Left colon (tissue), 2 donors: ENCODE results near the gene FBLIM1. TPM values are rescaled to one million over a fixed set of nuclear protein-coding genes. Genes with fewer than 3 reads are reported as not detected.

Experiments
- ATAC-seq: fragments of 200-7000 bp; cut with Tn5 transposase; one replicate; pipeline ENCODE4 v1.9.1; 2020; ENCODE audit warnings: mild to moderate bottlenecking, moderate library complexity
- DNase-seq, 2 donors: peaks; one replicate each; pipeline ENCODE4 v3.0.0-alpha.2; 2020
- intact Hi-C, 2 donors: fragments of 100-400 bp; cut with DNase I in 1 of 2; cut with micrococcal nuclease in 1 of 2; formaldehyde crosslinking; loops; one replicate each; pipeline versions ENCODE4 v1.11.2 to v1.14.0; 2022; cut with DNase I, micrococcal nuclease
- total RNA-seq, 2 donors: library from RNA; stranded (reverse); fragmentation: NEBNext Ultra II Directional; extraction: Animal tissue kit (Norgen Biotek cat#: 25700); gene quantifications; one replicate each; pipeline ENCODE4 v1.2.1, GENCODE V29; 2021
- donor health status: DM: no; HTN: no; CAD: no.
- donor health status: DM: yes; HTN: yes; CAD: no.

Gene FBLIM1
- total RNA-seq, 2 donors from 2014 or later: 275 to 294 TPM

GRCh38 chr1:15758953-15759661 is 512 bp downstream of the FBLIM1 start:
- ATAC-seq (no peak), DNase-seq (no peak)
- intact Hi-C loops: no loop called here

DNA sequence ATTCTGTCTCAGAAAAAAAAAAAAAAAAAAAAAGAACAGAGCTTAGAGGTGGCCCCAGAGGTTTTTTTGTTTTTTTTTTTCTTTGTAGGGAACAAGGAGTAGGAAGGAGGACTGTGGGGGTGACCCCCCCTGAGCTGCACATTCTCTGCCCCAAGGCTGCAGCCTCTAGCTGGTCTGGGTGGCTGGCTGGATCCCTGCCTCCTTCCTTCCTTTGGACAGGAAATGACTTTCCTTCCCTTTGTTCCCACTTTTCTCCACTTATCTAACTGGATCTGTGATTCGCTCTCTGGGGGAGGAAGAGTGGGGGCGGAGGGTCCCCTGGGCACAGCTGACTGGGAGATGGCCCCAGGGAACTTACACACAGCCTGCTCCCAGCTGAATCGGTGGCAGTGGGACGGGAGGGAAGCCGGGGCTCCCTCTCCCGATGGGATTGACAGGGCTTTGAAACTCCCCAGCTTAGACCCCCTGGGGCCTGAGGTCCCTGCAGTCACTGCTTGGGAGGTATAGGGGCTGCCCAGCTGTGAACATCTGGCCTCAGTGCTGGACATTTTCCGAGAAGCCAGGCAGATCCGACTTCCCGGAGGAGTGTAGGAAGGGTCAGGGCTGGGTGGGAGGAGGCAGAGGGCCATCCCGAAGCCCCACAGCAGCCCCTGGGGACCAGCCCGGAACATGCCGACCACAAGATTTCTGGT is 2.1 kb downstream of the FBLIM1 start:
- intact Hi-C loops: no loop called here
- no peak for ATAC-seq
- DNase-seq: no peak

DNA sequence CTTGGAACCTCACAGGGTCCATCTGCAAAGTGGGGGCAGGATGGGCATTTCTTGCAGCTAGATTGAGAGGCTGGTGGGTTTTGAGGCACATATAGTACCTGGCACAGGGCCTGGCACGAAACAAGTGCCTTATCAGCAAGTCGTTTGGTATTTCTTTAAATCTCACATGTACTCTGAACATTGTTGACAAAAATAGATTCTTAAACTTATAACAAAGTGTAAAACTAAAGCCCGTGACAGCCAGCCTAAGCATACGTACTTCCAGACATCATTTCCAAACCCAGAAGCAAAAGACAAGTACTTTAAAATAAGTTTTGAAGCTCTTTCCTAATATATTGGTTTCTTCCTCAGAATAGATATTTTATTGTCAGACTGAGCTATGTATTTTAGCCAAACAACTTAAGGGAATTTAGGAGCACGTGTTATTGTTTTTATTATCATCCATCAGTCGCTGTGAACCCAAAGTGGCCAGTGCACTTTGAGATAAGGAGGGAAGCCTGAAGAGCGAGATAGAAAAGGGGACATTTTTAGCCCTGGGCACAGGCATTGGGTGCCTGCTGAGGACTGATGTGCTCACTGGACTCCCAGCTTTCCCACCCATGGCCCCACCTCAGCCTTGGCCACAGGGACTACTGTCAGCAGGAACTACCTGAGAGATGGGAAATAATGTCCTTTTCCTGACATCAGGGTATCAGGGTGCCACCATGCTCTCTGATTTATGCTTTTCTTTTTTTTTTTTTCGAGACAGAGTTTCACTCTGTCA is 3.0 kb downstream of the FBLIM1 start:
- ATAC-seq (no peak), DNase-seq (no peak)
- intact Hi-C loops: no loop called here

DNA sequence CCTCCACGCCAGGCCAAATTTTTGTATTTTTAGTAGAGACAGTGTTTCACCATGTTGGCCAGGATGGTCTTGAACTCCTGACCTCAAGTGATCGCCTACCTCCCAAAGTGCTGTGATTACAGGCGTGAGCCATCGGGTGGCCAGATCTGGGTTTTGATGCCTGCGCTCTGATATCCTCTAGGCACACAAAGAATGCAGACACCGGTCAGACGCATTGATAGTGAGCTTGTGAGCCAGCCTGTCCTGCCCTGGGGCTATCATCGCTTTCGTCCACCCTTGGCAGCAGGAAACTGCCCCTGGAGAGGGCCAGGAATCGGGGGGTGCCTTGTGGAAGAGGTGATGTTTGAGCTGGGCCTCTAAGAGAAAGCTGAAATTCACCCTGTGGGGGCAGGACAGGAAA is 4.0 kb downstream of the FBLIM1 start:
- ATAC-seq (no peak), DNase-seq (no peak)
- intact Hi-C loops: no loop called here

DNA sequence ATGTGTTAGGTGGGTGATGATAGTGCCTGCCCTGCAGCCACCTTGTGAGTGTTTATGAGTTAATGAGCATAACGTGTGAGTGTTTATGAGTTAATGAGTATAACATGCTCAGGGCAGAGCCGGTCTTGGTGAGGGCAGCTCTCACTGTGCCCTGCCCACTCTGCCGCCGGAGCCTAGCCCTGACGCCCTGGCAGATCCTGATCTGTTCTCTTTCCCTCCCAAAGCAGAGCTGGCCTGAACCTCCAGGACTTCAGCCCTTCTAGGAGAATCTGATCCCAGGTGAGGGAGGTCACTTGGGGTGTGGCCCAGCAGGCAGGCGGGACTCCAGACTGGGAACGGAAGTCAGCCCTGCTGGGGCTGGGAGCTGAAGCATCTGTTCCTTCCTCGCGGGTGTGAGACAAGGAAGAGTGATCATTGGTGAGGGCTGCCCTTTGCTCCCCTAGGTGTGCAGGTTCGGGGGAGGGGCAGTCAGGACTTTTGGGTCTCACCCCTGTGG is 5.7 kb downstream of the FBLIM1 start:
- ATAC-seq (peak; percentile 88), DNase-seq (peak; percentile 80 to 93)
- intact Hi-C loops: no loop called here

DNA sequence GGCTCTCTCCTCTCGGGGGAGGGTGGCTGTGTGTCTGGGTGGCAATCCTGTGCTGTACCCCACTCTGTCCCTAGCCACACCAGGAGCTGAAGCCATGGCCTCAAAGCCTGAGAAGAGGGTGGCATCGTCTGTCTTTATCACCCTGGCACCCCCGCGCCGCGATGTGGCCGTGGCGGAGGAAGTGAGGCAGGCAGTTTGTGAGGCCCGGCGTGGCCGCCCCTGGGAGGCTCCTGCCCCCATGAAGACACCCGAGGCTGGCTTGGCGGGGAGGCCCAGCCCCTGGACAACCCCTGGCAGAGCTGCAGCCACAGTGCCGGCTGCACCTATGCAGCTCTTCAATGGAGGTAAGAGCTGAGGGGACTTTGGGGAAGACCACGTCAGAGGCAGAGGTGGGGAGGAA is 6.3 kb downstream of the FBLIM1 start:
- DNase-seq: no peak
- ATAC-seq: no peak
- intact Hi-C loops: no loop called here

GRCh38 chr1:15765495-15766194 is 7.0 kb downstream of the FBLIM1 start:
- DNase-seq (no peak), ATAC-seq (no peak)
- intact Hi-C loops: no loop called here

- ATAC-seq: no peak
- intact Hi-C loops: no loop called here
- no peak for DNase-seq
Observed at GRCh38 chr1:15767941-15768340, 9.3 kb downstream of the FBLIM1 start.

GRCh38 chr1:15768388-15768787 is 9.8 kb downstream of the FBLIM1 start:
- no peak for ATAC-seq
- DNase-seq: no peak
- intact Hi-C loops: no loop called here

DNA sequence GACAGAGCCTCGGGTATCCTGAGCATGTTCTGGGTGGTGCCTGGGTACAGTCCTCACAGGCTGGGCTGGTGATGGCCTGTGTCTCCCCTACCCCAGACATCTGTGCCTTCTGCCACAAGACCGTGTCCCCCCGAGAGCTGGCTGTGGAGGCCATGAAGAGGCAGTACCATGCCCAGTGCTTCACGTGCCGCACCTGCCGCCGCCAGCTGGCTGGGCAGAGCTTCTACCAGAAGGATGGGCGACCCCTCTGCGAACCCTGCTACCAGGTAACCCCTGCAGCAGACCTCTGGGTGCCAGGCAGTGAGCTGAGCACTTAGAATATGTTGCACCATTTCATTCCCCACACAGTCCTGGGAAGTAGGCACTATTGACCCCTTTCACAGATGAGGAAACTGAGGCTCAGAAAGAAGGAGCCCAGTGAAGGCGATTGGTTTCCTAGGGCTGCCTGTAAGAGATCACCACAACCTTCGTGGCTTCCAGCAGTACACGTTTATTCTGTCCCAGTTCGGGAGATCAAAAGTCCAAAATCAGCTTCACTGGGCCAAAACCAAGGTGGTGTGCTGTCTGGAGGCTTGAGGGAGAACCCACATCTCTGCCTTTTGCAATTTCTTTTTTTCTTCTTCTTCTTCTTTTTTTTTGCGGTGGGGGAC is 11.8 kb downstream of the FBLIM1 start:
- intact Hi-C loops: no loop called here
- ATAC-seq (no peak), DNase-seq (no peak)

- ATAC-seq: no peak
- intact Hi-C loops: no loop called here
Observed at GRCh38 chr1:15771836-15772515, 13.4 kb downstream of the FBLIM1 start.

GRCh38 chr1:15775706-15776105 is 17.1 kb downstream of the FBLIM1 start:
- intact Hi-C loops: no loop called here
- ATAC-seq (no peak), DNase-seq (no peak)

More at GRCh38 chr1:15771836-15772515, 13.4 kb downstream of the FBLIM1 start:
- no peak for DNase-seq

GRCh38 chr1:15777909-15778707 is 19.5 kb downstream of the FBLIM1 start:
- intact Hi-C loops: no loop called here
- no peak for ATAC-seq
- no peak for DNase-seq

- ATAC-seq (peak; percentile 5), DNase-seq (no peak)
- intact Hi-C loops: no loop called here
Observed at GRCh38 chr1:15785683-15786082, 27.1 kb downstream of the FBLIM1 start.

GRCh38 chr1:15786581-15786980 is 28.0 kb downstream of the FBLIM1 start:
- intact Hi-C loops: no loop called here
- ATAC-seq (peak; percentile 16), DNase-seq (no peak)

- peak; percentile 3 for ATAC-seq
- intact Hi-C loops: no loop called here
- no peak for DNase-seq
Observed at GRCh38 chr1:15788624-15789301, 30.2 kb downstream of the FBLIM1 start.

- DNase-seq: no peak
Observed at GRCh38 chr1:15796086-15796462, 37.5 kb downstream of the FBLIM1 start.

More at GRCh38 chr1:15796086-15796462, 37.5 kb downstream of the FBLIM1 start:
- intact Hi-C loops: no loop called here
- ATAC-seq: no peak
